Measurements from ENCODE around the gene NEDD1.

The NEDD1 gene, protein sequence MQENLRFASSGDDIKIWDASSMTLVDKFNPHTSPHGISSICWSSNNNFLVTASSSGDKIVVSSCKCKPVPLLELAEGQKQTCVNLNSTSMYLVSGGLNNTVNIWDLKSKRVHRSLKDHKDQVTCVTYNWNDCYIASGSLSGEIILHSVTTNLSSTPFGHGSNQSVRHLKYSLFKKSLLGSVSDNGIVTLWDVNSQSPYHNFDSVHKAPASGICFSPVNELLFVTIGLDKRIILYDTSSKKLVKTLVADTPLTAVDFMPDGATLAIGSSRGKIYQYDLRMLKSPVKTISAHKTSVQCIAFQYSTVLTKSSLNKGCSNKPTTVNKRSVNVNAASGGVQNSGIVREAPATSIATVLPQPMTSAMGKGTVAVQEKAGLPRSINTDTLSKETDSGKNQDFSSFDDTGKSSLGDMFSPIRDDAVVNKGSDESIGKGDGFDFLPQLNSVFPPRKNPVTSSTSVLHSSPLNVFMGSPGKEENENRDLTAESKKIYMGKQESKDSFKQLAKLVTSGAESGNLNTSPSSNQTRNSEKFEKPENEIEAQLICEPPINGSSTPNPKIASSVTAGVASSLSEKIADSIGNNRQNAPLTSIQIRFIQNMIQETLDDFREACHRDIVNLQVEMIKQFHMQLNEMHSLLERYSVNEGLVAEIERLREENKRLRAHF

DNA sequence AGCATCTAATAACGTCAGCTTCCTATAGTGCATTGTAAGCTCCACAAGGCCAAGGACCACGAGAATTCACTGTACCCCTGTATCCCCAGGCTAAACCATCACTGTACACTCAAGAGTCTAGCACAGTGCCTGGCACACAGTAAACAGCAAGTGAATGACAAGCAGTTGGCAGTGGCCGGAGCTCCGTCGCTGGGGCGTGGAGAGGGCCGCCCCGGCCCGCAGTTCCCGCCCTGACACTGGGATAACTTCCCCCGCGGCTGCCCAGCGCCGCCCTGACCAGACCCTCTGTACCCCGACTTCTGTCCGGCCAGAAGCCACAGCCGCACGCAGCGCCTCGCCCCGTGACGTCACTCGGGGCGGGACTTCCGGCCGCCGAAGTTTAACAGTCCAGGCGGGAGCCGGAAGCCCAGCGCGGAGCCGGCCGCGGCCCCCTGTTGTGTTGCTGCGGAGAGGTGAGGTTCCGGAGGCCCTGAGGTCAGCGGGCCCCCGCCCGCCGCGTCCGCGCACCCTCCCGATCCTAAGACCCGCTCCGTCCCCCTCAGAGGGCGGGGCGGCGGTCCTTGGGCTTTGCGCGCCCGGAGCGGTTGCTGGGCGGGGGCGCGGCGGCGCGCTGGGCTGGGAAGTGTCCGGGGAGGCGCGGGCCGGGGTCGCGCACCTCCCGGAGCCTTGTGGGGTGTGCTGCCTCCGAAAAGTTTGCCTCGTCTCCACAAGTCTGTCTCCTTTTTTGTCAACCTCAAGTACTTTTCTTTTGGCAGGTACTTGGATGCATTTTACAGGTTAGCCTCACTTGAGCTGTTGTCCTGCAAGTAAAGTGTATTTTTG, at the start of gene NEDD1:
Gene NEDD1 (plus strand): TSS at position 409 of the 822 bp plus-strand sequence. CDS start 2,503 bp downstream, outside the sequence.
- peak within 1 kb of the TSS; percentile 43 for H3K9ac ChIP-seq (ENCODE audit: low read length)
- H3K27ac ChIP-seq (ENCODE audit: low read depth, low read length) = peak within 1 kb of the TSS; percentile 70
- H3K27me3 ChIP-seq (ENCODE audit: control insufficient read depth in 1 of 2, insufficient read depth in 2 of 2, low read length in 2 of 2) = no peaks in the 10 kb centered on the region
- no peaks in the 10 kb centered on the region for H3K36me3 ChIP-seq (ENCODE audit: insufficient read depth, low read length)
- peaks cover 11% of the 10 kb centered on the region for H3K4me1 ChIP-seq (ENCODE audit: insufficient read depth, low read length)
- peak within 1 kb of the TSS; percentile 54 to 72 for H3K4me3 ChIP-seq (ENCODE audit: low read depth in 1 of 2, low read length in 2 of 2)
- no peaks in the 10 kb centered on the region for H3K9me3 ChIP-seq (ENCODE audit: low read length)

DNA sequence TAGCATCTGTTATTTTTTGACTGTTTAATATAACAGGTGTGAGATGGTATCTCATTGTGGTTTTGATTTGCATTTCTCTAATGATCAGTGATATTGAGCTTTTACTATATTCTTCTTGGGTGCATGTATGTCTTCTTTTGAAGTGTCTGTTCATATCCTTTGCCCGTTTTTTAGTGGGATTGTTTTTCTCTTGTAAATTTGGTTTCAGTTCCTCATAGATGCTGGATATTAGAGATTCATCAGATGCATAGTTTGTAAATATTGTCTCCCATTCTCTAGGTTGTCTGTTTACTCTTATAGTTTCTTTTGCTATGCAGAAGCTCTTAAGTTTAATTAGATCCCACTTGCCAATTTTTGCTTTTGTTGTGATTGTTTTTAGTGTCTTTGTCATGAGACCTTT, 48.9 kb upstream of the NEDD1 start:
- H3K27me3 ChIP-seq (ENCODE audit: control insufficient read depth in 1 of 2, insufficient read depth in 2 of 2, low read length in 2 of 2) = no peaks in the 10 kb centered on the region
- H3K9ac ChIP-seq (ENCODE audit: low read length) = no peak overlapping the region
- H3K4me3 ChIP-seq (ENCODE audit: low read depth in 1 of 2, low read length in 2 of 2) = no peak overlapping the region
- no peaks in the 10 kb centered on the region for H3K36me3 ChIP-seq (ENCODE audit: insufficient read depth, low read length)
- no peaks in the 10 kb centered on the region for H3K4me1 ChIP-seq (ENCODE audit: insufficient read depth, low read length)
- H3K27ac ChIP-seq (ENCODE audit: low read depth, low read length) = no peak overlapping the region
- H3K9me3 ChIP-seq (ENCODE audit: low read length) = no peaks in the 10 kb centered on the region

DNA sequence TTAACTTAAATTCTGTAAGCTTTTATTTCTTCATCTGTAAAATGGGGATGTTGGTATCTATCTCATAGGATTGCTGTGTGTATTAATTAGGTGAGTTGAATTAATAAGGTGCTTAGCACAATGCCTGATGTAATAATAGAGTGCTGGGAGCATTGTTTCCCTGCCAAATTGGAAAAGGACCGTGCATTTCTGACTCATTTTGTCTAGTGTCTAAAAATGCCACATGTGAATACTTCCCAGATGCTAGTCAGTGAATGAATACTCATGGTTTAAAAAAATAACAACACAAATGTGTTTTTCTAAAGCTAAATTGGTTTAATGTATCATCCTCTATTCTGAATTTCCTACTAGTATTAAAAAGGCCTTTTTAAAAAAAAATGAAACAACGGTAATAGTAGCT, 45.4 kb upstream of the NEDD1 start:
- Histone ChIP-seq H3K27ac (ENCODE audit: low read depth, low read length) (no peak overlapping the region), H3K9ac (ENCODE audit: low read length) (no peak overlapping the region), H3K27me3 (ENCODE audit: control insufficient read depth in 1 of 2, insufficient read depth in 2 of 2, low read length in 2 of 2) (no peaks in the 10 kb centered on the region), H3K4me3 (ENCODE audit: low read depth in 1 of 2, low read length in 2 of 2) (no peak overlapping the region), H3K4me1 (ENCODE audit: insufficient read depth, low read length) (no peaks in the 10 kb centered on the region), H3K36me3 (ENCODE audit: insufficient read depth, low read length) (no peaks in the 10 kb centered on the region), H3K9me3 (ENCODE audit: low read length) (no peaks in the 10 kb centered on the region)

DNA sequence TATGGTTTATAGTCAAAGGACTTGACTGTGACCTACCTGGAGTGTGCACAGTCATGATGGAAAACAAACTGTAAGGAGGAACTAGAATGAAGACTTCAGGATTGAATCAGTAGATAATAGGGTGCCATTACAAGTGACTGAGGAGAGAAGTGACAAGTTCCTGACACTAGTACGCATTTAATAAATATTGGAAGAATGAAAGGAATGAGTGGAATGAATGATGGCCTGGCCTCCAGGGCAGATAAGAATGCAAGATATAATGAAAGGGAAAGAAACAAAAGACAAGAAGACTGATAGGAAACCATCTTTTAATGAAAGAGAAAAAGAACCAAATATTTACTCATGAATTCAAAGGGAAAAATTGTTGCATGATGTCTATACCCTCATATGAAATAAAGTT, 44.7 kb upstream of the NEDD1 start:
- Histone ChIP-seq H3K27ac (ENCODE audit: low read depth, low read length) (no peak overlapping the region), H3K36me3 (ENCODE audit: insufficient read depth, low read length) (no peaks in the 10 kb centered on the region), H3K27me3 (ENCODE audit: control insufficient read depth in 1 of 2, insufficient read depth in 2 of 2, low read length in 2 of 2) (no peaks in the 10 kb centered on the region), H3K4me1 (ENCODE audit: insufficient read depth, low read length) (no peaks in the 10 kb centered on the region), H3K9ac (ENCODE audit: low read length) (no peak overlapping the region), H3K9me3 (ENCODE audit: low read length) (no peaks in the 10 kb centered on the region), H3K4me3 (ENCODE audit: low read depth in 1 of 2, low read length in 2 of 2) (no peak overlapping the region)

DNA sequence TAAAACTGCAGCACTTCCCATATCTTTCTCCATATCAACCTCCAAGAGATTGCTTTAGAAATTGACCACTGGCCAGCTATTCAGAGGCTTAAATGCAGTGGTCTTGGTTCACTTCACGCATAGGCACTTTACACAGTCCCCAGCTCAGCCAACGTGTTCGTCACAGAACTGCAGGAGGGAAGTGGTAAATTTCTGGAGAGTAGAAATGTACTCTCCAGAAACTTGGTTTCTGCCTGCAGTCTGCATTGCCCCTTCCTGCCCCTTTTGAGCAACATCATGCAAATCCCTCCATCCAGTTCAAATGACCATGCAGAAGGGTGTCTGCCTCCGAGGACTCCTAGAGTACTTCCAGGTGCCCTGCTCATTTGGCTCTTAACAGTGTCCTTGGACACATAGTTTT, 42.7 kb upstream of the NEDD1 start:
- no peak overlapping the region for H3K27ac ChIP-seq (ENCODE audit: low read depth, low read length)
- no peaks in the 10 kb centered on the region for H3K36me3 ChIP-seq (ENCODE audit: insufficient read depth, low read length)
- H3K9me3 ChIP-seq (ENCODE audit: low read length) = no peaks in the 10 kb centered on the region
- H3K27me3 ChIP-seq (ENCODE audit: control insufficient read depth in 1 of 2, insufficient read depth in 2 of 2, low read length in 2 of 2) = no peaks in the 10 kb centered on the region
- no peaks in the 10 kb centered on the region for H3K4me1 ChIP-seq (ENCODE audit: insufficient read depth, low read length)
- H3K4me3 ChIP-seq (ENCODE audit: low read depth in 1 of 2, low read length in 2 of 2) = no peak overlapping the region
- no peak overlapping the region for H3K9ac ChIP-seq (ENCODE audit: low read length)

GRCh38 chr12:96866801-96867590, 40.1 kb upstream of the NEDD1 start:
- no peaks in the 10 kb centered on the region for H3K4me1 ChIP-seq (ENCODE audit: insufficient read depth, low read length)
- no peak overlapping the region for H3K9ac ChIP-seq (ENCODE audit: low read length)
- no peak overlapping the region for H3K4me3 ChIP-seq (ENCODE audit: low read depth in 1 of 2, low read length in 2 of 2)
- H3K27me3 ChIP-seq (ENCODE audit: control insufficient read depth in 1 of 2, insufficient read depth in 2 of 2, low read length in 2 of 2) = no peaks in the 10 kb centered on the region
- no peaks in the 10 kb centered on the region for H3K9me3 ChIP-seq (ENCODE audit: low read length)
- no peak overlapping the region for H3K27ac ChIP-seq (ENCODE audit: low read depth, low read length)
- no peaks in the 10 kb centered on the region for H3K36me3 ChIP-seq (ENCODE audit: insufficient read depth, low read length)

DNA sequence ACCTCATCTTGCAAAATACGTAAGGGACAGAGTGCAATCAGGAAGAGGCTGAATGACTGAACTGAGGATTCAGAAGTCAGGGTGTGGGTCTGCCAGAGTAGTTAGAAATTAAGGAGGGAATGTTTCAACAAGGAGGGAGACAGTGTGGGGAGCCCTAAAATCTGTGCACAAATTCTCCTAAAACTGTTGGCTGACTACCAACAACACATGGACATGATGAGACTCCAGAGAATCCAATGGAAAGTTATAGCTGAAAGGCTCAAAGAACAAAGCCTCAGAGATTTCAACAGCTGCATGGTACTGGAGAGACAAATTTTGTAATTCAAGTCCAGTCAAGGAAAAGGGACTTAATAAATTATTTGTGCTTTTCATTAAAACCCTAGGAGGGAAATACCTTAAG, 36.1 kb upstream of the NEDD1 start:
- Histone ChIP-seq H3K9ac (ENCODE audit: low read length) (no peak overlapping the region), H3K27me3 (ENCODE audit: control insufficient read depth in 1 of 2, insufficient read depth in 2 of 2, low read length in 2 of 2) (no peaks in the 10 kb centered on the region), H3K36me3 (ENCODE audit: insufficient read depth, low read length) (no peaks in the 10 kb centered on the region), H3K4me3 (ENCODE audit: low read depth in 1 of 2, low read length in 2 of 2) (no peak overlapping the region), H3K4me1 (ENCODE audit: insufficient read depth, low read length) (no peaks in the 10 kb centered on the region), H3K9me3 (ENCODE audit: low read length) (no peaks in the 10 kb centered on the region), H3K27ac (ENCODE audit: low read depth, low read length) (no peak overlapping the region)

DNA sequence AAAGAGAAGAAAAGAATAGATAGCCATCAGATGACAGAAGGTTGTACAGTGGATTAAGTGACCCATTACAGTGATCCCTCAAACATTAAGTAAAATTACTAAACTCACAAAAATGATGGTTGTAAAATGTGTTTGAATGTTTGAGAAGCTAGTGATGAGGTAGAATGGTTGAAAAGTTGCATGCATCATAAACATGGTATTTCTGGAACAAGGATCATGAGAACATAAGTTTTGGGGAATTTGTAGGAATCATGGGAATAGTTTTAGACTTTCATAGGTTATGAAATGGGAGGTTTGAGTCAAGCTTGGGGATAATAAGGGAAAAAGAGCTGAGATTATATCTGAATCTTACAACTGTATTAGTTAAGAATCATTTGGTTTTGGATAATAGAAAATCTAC, 34.1 kb upstream of the NEDD1 start:
- H3K36me3 ChIP-seq (ENCODE audit: insufficient read depth, low read length) = no peaks in the 10 kb centered on the region
- no peak overlapping the region for H3K27ac ChIP-seq (ENCODE audit: low read depth, low read length)
- no peaks in the 10 kb centered on the region for H3K9me3 ChIP-seq (ENCODE audit: low read length)
- no peak overlapping the region for H3K4me3 ChIP-seq (ENCODE audit: low read depth in 1 of 2, low read length in 2 of 2)
- no peaks in the 10 kb centered on the region for H3K4me1 ChIP-seq (ENCODE audit: insufficient read depth, low read length)
- H3K9ac ChIP-seq (ENCODE audit: low read length) = no peak overlapping the region
- H3K27me3 ChIP-seq (ENCODE audit: control insufficient read depth in 1 of 2, insufficient read depth in 2 of 2, low read length in 2 of 2) = no peaks in the 10 kb centered on the region

DNA sequence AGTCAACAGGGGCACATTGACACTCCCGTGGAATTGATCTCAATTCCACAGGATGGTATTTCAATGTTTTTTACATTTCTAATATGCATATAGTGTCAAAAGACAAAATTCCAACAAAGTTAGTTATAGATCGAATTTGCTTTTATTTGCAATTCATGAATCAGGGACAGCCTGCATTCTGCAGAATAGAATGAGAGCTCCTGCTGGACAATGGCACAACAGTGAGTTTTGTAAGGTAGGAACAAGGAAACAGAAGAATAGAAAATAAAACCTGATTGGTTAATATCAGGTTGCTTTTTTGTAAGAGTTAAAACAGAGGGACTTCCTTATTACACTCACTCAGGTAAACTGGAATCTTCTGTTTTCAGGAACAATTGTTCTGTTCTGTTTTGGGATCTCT, 32.8 kb upstream of the NEDD1 start:
- no peak overlapping the region for H3K9ac ChIP-seq (ENCODE audit: low read length)
- H3K9me3 ChIP-seq (ENCODE audit: low read length) = no peaks in the 10 kb centered on the region
- no peak overlapping the region for H3K27ac ChIP-seq (ENCODE audit: low read depth, low read length)

GRCh38 chr12:96876966-96877365, 30.1 kb upstream of the NEDD1 start:
- Histone ChIP-seq H3K27me3 (ENCODE audit: control insufficient read depth in 1 of 2, insufficient read depth in 2 of 2, low read length in 2 of 2) (no peaks in the 10 kb centered on the region), H3K4me3 (ENCODE audit: low read depth in 1 of 2, low read length in 2 of 2) (no peak overlapping the region), H3K36me3 (ENCODE audit: insufficient read depth, low read length) (no peaks in the 10 kb centered on the region), H3K9ac (ENCODE audit: low read length) (no peak overlapping the region), H3K4me1 (ENCODE audit: insufficient read depth, low read length) (no peaks in the 10 kb centered on the region), H3K9me3 (ENCODE audit: low read length) (no peaks in the 10 kb centered on the region), H3K27ac (ENCODE audit: low read depth, low read length) (no peak overlapping the region)

More for the DNA sequence above, 32.8 kb upstream of the NEDD1 start:
- Histone ChIP-seq H3K4me1 (ENCODE audit: insufficient read depth, low read length) (no peaks in the 10 kb centered on the region), H3K36me3 (ENCODE audit: insufficient read depth, low read length) (no peaks in the 10 kb centered on the region), H3K27me3 (ENCODE audit: control insufficient read depth in 1 of 2, insufficient read depth in 2 of 2, low read length in 2 of 2) (no peaks in the 10 kb centered on the region), H3K4me3 (ENCODE audit: low read depth in 1 of 2, low read length in 2 of 2) (no peak overlapping the region)

GRCh38 chr12:96878704-96879103, 28.4 kb upstream of the NEDD1 start:
- no peaks in the 10 kb centered on the region for H3K36me3 ChIP-seq (ENCODE audit: insufficient read depth, low read length)
- H3K9me3 ChIP-seq (ENCODE audit: low read length) = no peaks in the 10 kb centered on the region
- H3K4me3 ChIP-seq (ENCODE audit: low read depth in 1 of 2, low read length in 2 of 2) = no peak overlapping the region
- no peaks in the 10 kb centered on the region for H3K4me1 ChIP-seq (ENCODE audit: insufficient read depth, low read length)
- H3K27me3 ChIP-seq (ENCODE audit: control insufficient read depth in 1 of 2, insufficient read depth in 2 of 2, low read length in 2 of 2) = no peaks in the 10 kb centered on the region
- no peak overlapping the region for H3K27ac ChIP-seq (ENCODE audit: low read depth, low read length)
- no peak overlapping the region for H3K9ac ChIP-seq (ENCODE audit: low read length)
